NCI-H146 treated with DMSO at 0.1 percent for 48 hours (cell line): ENCODE results near the gene EVA1C.
"Not testable (repeated sequence)": the region's sequence is repeated elsewhere in the genome, so short reads cannot be mapped to it uniquely, and the experiment has no call there.

Experiments
- DNase-seq: peaks from one replicate; lab custom pipeline; 2025; ENCODE audit not compliant: unreplicated experiment; lab: John Stamatoyannopoulos, UW

Gene EVA1C

DNA sequence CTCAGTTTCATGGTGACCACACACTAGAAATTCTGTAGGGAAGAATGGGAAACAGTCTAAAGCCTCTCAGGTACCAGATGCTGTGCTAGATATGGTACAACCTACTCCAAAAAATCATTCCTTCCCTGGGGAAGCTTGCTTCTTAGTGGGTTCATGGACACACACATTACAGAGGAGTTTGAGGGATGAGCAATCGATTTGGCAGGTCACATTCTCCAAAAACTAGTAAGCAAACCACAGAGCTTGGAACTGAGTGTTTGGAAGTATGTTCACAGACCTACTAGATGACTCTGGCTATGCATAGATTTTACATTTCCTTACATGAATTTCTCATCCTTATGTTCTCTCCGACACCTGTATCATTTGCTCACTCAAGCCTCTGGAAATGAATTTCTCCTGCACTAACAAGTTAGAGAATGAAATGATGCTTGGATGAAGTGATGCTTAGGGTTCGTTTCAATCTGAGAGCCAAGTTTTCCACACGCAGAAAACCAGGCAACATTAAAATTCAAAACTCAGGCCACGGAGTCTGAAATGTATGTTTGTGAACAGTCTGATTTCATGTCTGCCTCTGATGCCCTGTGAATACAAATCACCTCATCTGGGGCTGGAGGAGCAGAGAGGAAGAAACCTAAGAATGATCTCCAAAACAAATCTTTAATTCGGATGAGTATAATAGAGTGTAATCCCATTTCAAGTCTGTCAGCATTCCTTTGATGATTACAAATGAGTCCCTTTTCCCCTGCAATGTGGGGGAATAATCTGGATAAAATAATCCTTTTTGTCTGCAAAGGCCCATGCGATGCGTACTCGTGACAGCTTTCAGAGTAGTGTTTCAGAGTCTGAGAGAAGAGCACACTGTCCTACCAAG lies 11.0 kb downstream of the EVA1C start:
- DNase-seq = no peak

DNA sequence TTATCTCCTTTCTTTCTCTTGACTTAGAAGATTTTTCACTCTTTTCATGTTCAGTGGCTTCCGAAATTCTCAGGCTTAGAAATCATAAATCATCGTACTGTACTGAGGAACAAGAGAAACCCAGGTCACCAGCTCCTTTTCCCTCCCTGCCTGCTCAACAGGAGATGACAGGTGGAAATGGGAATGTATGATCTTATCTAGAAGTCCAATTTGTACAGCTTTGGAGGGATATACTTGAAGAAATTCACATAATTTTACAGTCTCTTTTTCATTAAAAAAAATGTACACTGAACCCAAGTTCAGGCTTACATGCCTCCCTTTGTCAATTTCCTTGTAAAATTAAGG lies 11.7 kb downstream of the EVA1C start:
- DNase-seq = no peak

DNA sequence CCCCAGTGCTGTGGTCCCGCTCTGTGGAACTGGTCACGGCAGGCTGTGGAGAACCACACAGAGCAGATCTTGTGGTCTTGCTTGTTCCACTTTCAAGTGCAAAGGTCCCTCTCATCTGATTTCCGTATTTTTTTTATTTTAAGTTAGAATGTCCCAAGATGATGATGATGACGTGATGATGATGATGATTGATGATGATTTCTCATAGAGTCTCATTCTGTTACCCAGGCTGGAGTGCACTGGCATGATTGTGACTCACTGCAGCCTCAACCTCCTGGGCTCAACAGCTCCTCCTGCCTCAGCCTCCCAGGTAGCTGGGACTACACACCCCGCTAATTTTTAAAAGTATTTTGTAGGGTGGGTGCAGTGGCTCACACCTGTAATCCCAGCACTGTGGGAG lies 12.2 kb downstream of the EVA1C start:
- no peak for DNase-seq

DNA sequence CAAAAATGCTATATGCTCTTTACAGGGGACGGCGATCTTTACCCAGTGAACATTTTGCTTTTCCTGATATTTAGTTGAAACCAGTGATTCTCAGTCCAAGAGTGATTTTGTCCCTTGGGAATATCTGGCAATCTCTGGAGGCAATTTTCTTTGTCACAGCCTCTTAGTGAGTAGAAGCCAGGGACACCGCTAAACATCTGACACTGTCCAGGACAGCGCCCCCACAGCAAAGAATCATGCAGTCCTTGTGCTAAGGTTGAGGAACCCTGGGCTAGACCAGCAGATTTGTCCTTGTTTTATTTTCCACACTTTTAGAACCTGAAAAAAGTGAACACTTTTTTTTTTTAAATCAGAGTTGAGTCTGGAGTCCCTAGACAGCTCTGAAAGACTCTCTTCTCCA lies 13.1 kb downstream of the EVA1C start:
- no peak for DNase-seq

DNA sequence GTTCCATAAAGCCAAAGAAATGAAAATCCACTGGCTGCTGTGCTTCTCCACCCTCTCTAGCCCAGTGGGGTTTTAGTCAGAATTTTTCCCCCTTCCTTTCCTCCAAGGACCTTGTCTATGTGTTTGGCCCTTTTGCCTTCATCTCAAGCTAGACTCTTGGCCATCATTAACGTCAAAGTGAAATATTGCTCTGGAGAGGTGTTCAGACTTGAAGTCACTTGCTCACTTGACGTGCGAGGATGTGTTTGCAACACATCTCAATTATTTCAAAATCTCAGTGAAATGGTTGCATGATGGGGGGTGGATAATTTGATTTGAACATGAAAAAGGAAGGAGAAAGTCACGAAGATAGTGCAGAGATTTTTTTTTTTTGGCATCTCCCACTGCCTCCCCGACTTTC lies 13.6 kb downstream of the EVA1C start:
- DNase-seq = no peak

DNA sequence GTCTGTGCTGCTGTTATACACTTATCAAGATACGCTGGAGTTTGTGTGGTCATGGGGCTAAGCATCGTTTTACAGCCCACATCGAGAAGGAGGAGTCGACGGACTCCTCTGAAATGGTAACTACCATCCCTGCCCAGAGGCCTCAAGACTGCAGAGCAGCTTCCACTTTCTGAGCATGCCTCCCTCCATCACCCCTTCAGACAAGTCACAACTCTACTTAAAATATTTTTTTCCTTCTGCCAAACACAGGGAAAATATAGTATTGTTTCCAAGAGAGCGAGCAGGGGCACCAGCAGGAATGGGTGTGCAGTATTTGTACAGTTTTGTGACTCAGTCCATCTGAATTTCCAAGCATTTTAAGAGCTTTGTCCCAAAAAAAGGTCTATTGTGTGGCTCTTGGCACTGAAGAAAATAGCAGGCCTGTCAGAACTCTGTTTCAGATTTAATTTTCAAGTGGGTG lies 14.1 kb downstream of the EVA1C start:
- no peak for DNase-seq

DNA sequence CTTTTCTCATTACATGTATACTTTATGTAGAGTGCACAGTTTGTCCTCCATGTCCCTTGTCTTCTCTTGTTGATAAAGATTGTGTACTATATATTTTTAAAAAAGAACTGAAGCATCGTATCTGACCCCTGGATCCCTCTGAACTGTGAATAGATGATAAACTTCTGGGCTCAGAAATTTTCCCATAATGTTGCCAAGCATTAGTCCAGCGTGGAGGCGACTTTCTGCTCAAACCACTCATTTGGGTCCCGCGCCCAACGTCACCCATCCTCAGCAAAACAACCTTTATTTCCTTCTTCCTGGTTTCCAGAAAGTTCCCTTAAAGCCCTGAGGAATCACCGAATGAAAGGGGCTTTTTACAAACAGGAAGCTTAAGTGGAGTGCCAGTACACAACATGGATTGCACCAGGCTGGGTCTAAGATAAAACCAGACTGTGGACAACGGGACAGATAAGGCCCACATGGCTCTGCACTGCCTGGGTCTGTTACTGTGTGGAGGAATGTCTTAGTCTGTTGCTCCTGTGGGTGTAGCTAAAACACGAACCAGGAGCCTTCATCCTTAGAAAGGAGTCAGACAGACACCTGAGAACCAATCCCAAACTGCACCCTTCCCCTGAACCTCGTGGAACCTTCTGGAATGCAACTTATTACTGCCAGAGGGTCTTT lies 15.6 kb downstream of the EVA1C start:
- DNase-seq = no peak

DNA sequence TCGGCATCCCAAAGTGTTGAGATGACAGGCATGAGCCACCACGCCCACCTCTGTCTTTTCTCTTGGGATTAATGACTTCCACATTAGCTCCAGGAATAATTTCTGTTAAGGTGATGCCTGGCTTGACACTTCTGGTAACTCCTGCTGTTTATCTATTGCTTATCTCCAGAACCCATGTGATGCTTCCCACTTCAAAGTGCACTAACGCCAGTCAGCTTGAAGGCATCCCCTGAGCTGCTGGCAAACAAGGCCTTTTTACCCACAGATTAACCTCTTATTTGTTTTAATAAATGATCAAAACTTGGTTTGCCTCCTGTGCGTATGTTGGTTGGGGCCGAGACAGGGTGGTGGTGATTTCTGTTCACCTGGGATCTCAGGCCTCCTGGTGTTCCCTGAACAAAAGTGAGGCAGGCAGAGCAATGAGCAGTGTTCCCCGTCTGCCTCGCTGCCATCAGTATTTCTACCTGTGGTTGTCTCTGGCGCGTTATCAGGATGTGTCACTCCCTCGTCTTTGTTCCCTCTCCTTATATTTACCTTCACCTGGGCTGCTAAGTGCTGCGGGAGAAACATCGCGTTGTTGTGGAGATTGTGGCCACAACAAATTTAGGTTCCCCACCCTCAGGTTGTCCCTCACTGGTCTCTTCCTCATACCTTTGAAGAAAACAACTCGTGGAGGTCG lies 20.6 kb downstream of the EVA1C start:
- peak; percentile 56 for DNase-seq

DNA sequence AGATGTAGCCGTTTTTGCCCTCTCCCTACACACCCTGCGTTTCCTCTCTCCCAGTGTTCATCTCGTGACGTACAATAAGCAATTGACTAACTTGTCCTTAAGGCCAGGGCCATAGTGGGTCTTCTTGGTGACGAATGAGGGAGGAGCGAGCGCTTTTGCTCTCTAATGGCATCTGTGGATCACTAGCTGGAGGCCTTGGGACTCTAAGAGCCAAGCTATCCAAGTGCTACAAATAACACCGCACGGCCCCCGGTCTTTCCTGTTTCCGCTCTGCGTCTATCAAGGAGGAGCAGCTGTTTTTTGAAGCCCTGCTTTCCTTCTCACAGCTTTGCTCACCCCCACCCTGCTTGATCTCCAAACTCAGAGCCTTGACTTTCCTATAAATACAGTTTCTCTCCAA lies 25.2 kb downstream of the EVA1C start:
- DNase-seq = no peak

DNA sequence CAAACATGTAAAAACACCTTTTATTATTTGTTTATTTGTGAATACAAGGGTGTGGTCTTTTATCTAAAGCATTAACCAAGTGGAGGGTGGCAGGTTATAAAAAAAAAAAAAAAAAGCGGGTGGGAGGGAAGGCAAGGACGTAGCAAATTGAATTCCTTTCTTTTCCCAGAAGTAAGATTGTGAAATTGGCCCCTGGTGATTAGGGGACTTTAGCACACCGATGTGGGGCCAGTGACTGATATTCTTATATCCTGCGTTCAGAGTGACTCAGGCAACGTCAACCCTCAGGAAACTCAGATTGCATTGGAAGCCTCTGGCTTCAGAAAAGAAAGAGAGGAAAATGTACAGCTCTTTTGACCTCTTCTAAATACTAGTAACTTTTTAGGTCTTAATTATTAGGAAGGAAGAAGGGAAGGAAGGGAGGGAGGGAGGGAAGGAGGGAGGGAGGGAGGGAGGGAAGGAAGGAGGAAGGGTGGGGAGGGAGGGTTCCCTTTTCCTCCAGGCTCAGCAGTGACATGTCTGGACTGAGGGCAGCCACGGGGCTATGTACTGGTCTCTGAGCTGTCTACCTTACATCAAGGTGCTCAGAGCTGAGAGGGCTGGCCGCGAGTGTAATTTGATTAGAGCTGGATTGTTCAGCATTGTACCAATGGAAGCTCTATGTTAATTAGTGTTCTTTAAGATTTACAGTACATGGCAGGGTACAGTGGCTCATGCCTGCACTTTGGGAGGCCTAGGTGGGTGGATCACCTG lies 30.2 kb downstream of the EVA1C start:
- no peak for DNase-seq

DNA sequence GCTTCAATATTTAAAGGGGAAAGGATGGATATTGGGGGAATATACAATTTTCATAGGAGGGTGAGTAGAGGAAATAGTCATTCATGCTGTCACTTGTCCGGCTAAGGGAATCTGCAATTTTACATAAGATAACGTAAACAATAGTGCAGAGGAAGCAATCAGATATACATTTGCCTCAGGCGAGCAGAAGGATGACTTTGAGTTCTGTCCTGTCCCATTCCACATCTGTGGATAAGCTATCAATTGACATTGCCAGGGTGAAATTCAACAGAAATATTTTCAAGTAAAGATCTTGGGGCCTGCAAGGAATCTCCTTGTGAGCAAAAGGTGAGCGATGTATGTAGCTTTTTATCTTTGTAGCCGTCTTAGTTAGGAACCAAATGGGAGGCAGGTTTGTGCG lies 32.6 kb downstream of the EVA1C start:
- DNase-seq = no peak

DNA sequence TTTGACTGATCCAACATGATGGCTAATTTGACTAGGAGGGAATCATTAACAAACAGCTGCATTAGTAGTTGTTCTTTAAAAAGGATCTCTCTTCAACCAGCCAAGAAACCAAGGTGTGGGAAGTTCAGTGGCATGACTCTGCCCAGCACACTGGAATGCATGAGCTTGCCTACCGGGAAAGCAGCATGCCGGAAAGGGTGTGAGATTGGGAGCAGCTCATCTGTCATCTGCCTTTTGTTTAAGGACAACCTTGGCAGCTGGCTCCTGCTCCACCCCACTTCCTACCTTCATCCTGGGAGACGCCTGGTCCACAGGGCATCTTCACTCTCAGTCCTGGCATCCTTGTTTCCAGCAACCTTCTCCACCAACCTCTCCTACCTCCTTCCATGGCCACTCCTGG lies 33.9 kb downstream of the EVA1C start:
- not testable (repeated sequence) for DNase-seq

DNA sequence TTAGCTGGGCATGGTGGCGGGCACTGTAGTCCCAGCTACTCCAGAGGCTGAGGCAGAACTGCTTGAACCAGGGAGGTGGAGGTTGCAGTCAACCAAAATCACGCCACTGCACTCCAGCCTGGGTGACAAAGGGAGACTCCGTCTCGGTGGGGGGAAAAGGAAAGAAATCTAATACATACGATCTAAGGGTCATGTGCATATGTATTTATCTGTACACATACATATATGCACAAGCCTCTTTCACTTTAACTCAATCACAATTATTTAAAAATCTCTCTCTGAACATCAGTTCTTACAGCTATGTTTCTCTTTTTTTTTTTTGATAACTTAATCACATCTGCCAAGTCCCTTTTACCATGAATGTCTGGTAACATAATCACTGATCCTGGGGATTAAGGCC lies 34.7 kb downstream of the EVA1C start:
- DNase-seq = no peak

DNA sequence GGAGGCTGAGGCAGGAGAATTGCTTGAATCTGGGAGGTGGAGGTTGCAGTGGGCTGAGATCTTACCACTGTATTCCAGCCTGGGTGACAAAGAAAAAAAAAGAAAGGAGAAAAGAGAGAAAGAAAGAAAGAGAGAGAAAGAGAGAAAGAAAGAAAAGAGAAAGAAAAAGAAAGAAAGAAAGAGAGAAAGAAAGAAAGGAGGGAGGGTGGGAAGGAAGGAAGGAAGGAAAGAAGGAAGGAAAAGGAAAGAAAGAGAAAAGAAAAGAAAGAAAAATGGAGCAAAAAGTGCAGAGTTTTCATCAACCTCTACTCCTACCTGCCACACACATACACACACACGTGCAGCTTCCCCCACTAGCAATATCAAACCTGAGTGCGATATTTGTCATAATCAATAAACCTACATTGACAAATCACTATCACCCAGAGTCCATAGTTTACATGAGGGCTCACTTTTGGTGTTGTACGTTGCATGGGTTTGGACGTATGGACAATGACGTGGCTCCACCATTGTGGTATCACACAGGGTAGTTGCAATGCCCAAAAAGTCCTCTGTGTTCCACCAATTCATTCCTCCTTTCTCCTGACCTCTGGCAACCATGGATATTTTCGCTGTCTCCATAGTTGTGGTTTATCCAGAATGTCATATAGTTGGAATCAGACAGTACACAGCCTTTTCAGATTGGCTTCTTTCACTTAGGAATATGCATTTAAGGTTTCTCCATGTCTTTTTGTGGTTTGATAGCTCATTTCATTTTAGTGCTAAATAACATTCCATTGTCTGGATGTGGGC lies 36.5 kb downstream of the EVA1C start:
- no peak for DNase-seq

DNA sequence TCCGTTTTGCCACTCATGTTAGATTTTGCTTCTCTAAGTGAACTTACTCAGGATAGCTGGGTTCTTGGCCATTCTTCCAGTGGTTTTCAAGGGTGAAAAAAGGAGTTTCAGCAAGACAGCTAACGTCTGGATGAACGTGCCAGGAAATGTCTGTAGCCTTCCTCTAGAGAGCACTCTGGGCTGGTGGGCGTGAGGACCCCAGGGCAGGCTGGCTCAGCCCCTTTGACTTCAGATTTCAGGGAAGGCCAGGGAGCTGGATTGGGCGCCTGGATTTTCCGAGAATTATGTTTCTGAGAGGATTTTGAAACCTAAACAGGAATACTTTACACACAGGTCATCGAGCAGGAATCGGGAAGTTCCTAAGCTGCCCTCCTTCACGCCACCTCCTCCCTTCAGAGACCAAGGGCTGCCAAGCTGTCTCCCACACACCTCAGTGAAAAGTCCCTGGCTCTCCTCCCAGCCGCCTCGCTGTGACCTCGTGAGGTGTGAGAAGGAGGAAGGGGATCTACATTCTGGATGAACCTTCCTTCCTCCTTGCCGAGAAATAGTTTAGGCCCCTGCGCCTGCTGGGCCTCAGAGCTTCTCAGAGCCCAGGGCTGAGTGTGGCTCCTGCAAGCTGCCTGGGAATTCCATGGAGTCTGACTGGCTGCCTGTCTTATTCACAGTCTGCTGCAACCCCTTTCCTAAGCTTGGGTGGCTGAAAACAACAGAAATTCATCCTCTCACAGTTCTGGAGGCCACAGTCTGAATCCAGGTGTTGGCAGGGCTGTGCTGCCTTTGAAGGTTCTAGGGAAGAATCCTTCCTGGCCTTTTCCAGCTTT lies 38.6 kb downstream of the EVA1C start:
- DNase-seq = not testable (repeated sequence)

DNA sequence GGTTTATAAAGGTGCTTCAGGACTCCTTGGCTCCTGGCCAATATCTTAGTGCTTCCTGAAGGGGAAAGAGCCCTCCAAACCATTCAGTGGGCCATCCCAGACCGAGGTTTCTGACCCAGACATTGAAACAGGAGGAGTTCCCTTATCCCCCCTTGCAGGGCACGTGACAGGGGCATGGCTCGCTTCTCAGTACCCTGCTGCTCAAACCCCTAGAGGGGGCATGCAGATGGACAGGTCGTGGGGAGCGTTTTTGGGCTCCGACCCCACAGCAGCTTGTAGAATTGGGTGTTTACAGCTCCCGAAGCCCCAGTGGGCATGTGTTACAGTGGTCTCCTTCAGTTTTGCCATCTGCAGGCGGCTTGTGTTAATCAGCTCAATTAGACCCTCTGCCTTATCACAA lies 39.7 kb downstream of the EVA1C start:
- not testable (repeated sequence) for DNase-seq

DNA sequence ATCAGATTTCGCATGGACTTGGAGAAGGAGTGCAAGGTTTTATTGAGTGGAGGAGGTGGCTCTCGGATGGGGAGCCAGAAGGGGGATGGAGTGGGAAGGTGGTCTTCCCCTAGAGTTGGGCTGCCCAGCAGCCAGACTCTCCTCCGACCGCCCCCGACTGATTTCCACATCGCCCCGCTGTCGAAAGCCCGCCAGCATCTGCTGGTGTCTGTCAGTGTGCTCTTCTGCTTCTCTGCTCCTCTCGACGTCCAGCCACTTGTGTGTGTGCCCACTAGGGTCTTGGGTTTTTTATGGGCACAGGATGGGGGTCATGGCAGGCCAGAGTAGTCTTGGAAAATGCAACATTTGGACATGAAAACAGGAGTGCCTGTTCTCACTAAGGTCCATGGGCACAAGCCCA lies 40.1 kb downstream of the EVA1C start:
- DNase-seq = no peak

DNA sequence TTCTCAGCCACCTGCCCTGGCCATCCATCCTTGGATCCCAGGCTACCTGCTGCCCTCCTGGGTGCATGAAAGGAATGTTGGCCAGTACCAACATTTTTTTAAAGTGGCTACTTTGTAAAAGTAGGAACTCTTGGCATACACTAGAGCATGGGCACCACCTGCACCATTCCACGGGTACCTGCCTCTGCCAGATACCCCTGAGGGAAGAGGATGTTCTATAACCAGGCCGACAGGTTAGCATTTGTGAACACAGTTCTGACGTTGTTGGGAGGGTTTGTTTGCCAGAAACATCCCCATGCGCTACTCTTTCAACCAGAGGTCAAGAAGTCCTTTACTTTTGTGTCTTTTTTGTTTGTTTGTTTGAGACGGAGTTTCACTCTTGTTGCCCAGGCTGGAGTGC lies 43.0 kb downstream of the EVA1C start:
- DNase-seq = no peak

DNA sequence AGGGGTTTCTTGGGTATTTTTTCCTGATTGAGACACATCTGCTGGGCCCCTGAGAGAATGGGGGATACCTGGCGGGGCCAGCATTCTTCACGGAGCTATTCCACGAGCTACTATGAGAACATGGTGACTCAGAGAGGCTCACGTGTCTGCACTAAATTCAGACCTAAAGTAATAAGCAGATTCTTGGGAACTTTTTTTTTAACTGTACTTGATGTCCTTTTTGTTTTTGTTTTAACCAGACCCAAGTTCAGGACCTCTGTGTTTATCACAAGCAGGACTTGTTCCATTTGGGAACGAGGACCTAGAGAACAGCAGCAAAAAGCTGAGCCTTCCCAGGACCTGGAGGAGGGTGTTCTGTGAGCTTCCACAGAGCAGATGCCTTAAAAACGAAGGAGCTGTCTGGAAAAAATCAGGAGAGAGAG lies 44.0 kb downstream of the EVA1C start:
- no peak for DNase-seq
